TTC549 (cell line): ENCODE data around the gene AKIP1.
"Not testable (repeated sequence)": the region's sequence is repeated elsewhere in the genome, so short reads cannot be mapped to it uniquely, and the experiment has no call there.

Experiments
- FAIRE-seq: peaks from 2 replicates; lab custom pipeline; 2012; peaks lifted over from hg19 to GRCh38; lab: Jason Lieb, UNC

The AKIP1 gene

DNA sequence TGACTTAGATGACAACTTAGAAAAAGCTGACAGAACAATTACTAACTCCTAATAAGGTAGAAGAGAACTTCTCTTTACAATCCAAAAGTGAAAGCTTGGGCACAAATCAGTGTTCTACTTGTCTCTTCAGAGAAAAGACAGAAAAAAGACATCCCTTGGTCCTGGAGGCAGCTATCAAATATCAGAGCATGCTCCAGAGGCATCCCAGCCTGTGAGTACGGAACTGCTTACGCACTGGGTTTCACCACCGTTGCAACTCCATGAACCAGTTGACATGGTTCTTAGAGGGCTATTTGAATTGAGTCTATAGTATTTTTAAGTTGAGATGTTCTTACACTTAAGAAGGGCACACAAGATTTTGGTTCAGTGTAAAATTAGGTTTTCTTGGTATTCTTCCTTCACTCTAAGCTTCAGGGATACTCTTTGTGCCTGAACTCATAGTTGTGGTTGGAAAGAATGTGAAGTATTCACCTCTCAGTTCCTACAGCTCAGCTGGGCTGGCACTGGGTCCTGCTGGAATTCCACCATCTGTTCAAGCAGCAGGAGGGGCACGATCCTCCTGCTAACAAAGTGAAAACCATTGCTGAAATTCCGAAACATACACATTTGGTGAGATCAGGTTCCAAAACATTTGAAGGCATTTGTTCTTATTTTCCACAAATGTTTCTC lies 6.3 kb downstream of the AKIP1 start:
- no peak for FAIRE-seq

GRCh38 chr11:8922691-8923090 lies 11.7 kb downstream of the AKIP1 start:
- no peak for FAIRE-seq

DNA sequence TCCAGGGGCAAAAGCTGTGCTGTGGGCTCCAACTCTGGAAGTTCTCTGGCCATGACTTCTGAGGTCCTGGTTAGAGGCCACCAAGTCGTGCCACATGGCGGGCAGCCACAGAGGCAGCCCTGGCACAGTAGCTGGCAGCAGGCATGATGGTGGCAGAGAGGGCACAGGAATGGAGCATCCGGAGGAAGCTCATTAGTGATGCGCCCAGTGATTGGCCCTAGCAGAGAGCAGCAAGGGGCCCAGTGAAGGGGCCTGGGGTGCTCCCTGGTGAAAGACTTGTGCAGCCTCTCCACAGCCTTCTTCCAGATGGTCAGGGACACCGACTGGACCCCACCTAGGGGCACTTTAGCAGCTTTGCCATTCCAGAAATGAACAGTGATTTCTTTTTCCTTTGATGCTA lies 14.7 kb downstream of the AKIP1 start:
- no peak for FAIRE-seq

- no peak for FAIRE-seq
Measured at GRCh38 chr11:8926236-8926635, 15.2 kb downstream of the AKIP1 start.

GRCh38 chr11:8927233-8927632 lies 16.2 kb downstream of the AKIP1 start:
- FAIRE-seq, result no peak

GRCh38 chr11:8928205-8928604 lies 17.2 kb downstream of the AKIP1 start:
- no peak for FAIRE-seq

DNA sequence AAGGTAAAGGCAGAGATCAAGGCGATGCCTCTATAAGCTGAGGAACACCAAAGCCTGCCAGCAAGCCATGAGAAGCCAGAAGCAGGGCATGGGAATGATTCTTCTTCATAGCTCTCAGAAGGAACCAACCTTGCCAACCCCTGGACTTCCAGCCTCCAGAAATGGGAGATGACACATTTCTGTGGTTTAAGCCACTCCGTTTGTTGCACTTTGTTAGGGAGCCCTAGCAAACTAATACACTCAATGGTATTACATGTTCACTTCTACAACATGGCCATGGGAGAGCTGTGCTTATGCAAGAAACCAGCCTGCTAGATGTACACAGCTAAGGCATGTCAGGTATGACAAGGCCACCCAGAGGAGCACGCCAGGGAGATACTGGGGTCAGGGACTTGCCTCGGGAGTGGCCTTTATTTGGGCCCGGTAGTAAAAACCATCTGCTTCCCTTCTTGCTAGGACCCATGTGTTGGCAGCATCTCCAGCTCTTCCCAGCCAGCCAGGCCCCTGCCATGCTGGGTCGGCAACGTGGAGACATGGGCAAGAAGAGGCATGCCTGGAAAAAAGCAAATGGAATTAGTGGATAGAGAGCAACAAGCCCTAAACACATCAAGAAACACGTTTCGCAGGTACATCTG lies 18.1 kb downstream of the AKIP1 start:
- FAIRE-seq, result no peak

- FAIRE-seq, result no peak
Measured at GRCh38 chr11:8930456-8931175, 19.6 kb downstream of the AKIP1 start.

DNA sequence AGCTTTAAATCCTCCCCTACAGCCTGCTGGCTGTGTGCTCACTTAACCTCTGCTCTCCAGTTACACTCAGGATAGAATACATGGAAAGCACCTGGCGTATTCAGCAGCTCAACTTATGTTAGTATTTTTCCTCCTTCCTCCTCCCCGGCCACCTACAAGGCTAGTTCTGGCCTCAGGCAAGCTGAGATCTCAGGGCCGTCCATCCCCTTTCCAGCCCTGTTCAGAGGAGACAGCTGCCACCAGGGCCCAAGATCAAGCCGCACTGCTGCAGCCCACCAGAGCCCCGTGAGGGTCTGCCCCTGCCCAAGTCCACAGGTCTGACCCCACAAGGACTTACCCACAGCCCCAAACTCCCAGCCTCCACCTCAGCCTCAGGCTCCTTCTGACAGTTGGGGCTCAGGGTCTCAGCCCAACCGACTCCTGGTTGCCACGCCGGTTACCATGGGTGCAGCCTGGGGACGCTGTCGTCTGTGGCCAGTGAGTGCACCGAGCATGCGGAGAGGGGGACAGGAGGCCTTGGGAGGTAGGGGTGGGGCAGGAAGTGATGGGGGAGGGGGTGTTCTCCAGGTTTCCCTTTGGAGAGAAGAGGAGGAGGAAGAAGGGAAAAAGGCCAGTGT lies 21.7 kb downstream of the AKIP1 start, which contains the start of gene C11orf16:
C11orf16 (minus strand) TSS at position 384 of the 617 bp plus-strand sequence. CDS start 639 bp downstream, outside the sequence.
- FAIRE-seq, result no peak

GRCh38 chr11:8933931-8934330 lies 22.9 kb downstream of the AKIP1 start:
- FAIRE-seq, result no peak

DNA sequence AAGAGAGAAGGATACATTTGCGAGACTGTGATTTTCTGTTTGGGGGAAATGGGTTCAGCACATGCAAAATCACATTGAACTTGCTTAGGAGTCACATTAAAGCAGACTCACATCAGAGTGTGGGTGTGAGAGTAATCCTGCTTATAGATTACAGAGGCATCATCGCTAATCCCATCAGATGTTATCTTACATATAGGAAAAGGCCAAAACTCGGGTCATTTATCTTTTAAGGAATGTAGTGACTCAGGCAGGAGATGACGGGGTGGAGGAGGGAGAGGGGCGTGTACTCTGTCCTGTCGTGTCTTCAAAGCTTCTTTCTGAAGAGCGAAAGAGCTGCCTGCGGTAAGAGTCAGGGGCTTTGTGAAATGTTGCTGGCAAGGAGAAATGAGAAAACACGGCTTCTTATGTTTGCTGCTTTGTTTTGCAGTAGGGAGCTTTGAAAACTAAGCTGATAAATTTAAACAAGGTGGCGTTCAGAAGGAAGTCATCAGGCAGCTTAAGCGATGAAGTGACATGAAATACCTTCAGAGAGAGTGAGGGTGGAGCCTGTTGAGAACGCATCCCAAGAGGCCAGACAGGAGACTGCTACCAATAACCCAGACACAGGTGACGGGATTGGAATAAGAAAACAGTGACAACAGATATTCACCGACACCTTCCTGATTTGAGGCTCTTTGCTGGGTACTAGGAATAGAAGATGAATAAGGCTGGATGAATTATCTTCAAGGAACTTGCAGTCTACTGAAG lies 23.9 kb downstream of the AKIP1 start:
- FAIRE-seq, result no peak

- FAIRE-seq, result not testable (repeated sequence)
Measured at GRCh38 chr11:8935789-8936188, 24.8 kb downstream of the AKIP1 start.

DNA sequence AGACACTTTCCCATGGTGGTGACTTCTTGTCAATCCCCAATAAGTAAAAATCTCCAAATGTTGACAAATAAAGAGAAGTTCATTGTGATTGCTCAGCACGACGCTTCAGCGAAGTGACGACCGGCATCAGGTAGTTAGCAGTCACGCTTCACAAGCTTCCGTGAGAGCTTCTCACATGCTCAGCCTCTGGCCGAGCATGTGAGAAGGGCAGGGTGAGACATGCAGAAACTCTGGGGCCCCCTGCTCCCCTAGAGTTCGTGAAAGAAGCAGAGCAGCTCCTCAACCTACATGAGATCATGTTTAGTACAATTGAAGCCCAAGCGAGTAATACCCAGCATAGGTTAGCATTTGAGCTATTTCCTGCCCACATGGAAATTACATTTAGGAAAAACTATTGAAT lies 26.2 kb downstream of the AKIP1 start:
- FAIRE-seq, result no peak

DNA sequence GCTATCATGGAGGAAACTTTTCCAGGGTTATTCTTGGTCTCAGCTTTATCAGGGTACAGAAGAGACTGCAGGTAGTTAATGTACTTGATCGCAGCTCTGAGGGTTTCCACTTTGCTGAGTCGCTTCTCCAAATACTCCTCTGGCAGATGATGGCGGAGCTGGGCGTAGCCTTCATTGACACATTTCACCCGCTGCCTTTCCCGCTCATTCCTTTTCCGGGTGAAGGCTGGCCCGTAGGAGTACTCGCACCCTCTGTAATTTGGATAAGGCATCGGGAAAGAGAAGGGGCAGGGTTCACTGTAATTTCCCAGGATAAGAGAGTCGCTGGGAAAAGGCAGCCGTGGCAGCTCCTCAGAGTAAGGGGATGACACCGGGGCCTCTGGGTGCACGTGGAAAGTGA lies 26.7 kb downstream of the AKIP1 start:
- no peak for FAIRE-seq

- no peak for FAIRE-seq
Measured at GRCh38 chr11:8941341-8942103, 30.5 kb downstream of the AKIP1 start.

DNA sequence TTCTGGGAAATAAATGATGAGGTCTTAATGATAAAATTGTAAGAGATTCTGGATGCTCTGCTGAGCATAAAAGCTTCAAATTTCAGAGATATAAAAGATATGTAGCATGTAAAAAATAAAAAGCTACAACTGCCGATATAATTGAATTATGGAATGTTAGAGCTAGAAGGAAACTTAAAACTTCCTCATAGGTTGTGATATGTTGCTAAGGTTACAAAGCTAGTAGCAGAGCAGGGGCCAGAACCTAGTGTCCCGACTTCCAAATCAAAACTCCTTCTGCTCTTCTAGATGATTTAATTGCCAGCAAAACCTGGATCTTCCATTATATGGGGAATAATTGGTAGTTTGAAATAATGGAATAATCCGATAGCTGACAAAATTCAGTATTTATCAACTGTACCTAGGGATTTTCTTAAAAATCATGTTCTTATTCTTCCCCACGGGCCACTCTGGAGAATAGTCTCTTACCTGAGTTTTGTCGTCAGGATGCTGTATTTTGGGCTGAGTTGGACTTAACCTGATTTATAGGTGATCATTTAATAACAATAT lies 31.6 kb downstream of the AKIP1 start, which contains the start of gene ASCL3:
ASCL3 (minus strand) TSS at position 499 of the 549 bp plus-strand sequence. CDS start 4,855 bp downstream, outside the sequence.
- no peak for FAIRE-seq

DNA sequence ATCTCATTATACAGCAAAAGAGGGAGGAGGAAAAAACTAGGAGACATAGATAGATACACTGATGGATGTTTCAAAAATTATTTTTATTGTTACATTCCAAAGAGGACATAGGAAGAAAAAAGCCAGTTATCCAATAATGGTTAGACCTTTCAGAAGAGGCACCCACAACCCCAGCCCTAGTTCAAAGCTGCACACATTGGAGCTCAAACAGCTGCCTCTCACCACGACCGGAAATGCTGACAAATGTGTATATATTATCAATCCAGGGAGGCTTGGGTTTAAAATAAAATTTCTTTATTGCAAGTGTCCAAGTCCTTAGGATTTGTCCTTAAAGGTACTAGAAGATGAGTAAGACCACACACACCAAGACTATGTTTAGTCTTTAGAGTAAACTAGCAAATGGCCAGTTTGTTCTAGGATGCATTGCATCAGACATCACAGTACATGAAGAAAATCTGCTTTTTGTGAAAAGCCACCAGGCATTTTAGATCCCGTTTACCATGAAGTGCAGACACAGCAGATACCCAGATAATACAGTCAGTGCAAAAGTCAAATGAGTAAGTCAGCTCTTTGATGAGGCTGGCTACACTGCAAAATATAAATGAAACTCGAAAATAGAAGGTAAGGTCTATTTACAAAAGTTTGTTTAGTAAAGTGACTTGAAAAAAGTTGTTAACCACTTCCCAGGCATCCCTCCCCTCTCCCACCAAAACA lies 36.4 kb downstream of the AKIP1 start:
- FAIRE-seq, result no peak

DNA sequence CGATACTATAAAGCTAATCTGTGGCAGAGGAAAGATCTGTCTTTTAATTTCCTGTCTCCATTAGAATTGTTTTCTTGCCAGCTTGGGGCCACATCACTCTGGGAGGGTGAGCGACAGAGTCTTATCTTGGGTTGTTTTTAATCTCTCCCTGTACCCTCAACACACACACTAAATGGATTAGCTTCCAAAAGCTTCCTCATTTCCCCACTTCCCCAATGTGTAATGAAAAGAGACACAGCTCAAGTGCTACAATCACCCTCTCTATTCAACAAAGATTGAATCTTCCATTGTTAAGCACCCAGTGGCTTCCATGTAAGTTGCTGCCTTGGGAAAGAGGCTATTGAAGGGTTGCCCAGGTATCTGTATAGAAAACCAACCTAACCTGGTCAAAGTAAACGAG lies 37.9 kb downstream of the AKIP1 start:
- no peak for FAIRE-seq

- FAIRE-seq, result no peak
Measured at GRCh38 chr11:8956860-8957259, 45.9 kb downstream of the AKIP1 start.

- peak; percentile 53 for FAIRE-seq
Measured at GRCh38 chr11:8959546-8960166, 48.7 kb downstream of the AKIP1 start.
